Ovary (tissue), 3 donors: ENCODE results near the gene ARFIP1.

ENCODE experiments used
- CTCF ChIP-seq, 3 donors: fragments of 450-650 bp in 2 of 3; fragments of 200-600 bp in 1 of 3; IDR thresholded peaks; one replicate each; pipeline versions ENCODE4 v1.5.1 to v1.8.0; 2016 to 2022; ENCODE audit warnings: antibody characterized with exemption in 3 of 3, mild to moderate bottlenecking in 1 of 3
- EP300 ChIP-seq: sonication (generic); formaldehyde crosslinking; IDR thresholded peaks from one replicate; pipeline ENCODE4 v1.6.1; 2017; ENCODE audit warnings: antibody characterized with exemption
- POLR2A ChIP-seq: fragments of 450-650 bp; IDR thresholded peaks from one replicate; pipeline ENCODE4 v1.6.1; 2017; ENCODE audit warnings: antibody characterized with exemption, mild to moderate bottlenecking, moderate library complexity
- donor health status: DM: no; HTN: no; CAD: no.

GRCh38 chr4:152928286-152928685 lies 148.5 kb downstream of the ARFIP1 start:
- no peak for TF ChIP-seq CTCF (IDR thresholded peaks at IDR 0.05)
- no peak for TF ChIP-seq POLR2A
- TF ChIP-seq EP300, result no peak
